ENCODE results near the gene CSMD2. TPM values are rescaled to one million over a fixed set of nuclear protein-coding genes. Genes with fewer than 3 reads are reported as not detected.

The CSMD2 gene
- total RNA-seq, 1 experiment from 2014 or later = 0.22 TPM

DNA sequence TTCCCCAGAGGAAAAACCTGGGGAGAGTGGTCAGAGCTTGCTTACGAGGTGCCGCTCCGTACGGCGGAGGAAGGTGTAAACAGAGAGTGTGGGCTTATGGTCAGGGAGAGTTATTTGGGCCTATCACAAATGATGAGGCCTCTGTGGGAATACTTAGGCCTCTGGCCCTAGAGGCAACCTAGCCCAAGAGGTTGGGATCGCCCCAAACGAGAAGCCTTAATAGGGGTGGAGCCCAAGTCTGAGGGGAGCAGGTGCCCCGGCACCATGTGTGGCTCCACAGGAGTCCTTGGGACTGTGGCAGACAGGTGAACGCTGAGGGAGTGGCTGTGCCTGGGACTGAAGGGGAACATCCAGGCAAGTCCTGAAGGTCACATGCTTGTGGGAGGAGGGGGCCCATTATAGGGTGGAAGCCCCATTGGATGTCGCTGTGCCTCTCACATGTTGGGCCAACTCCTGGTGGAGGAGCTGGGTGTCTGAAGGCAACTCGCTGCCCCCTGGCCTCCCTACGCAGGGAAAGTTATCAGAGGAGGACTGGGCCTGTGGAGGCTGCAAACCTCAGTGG lies 557.5 kb downstream of the CSMD2 start:
- Histone ChIP-seq H3K9ac (ENCODE audit: low read length) (no peak overlapping the region), H3K4me3 (replicated peaks in 1 of 2; ENCODE audit: low read depth in 1 of 2, low read length in 2 of 2) (no peak overlapping the region), H3K27ac (ENCODE audit: low read depth, low read length) (no peak overlapping the region), H3K9me3 (ENCODE audit: control insufficient read depth in 1 of 2, insufficient read depth in 1 of 2, low read depth in 1 of 2, low read length in 2 of 2) (no peaks in the 10 kb centered on the region), H2AFZ (ENCODE audit: low read depth, low read length, poor library complexity, severe bottlenecking) (no peak overlapping the region), H4K20me1 (ENCODE audit: insufficient read depth) (no peaks in the 10 kb centered on the region), H3K27me3 (ENCODE audit: insufficient read depth, low read length) (no peaks in the 10 kb centered on the region), H3K36me3 (ENCODE audit: control insufficient read depth in 1 of 2, insufficient read depth in 2 of 2, low read length in 2 of 2) (no peaks in the 10 kb centered on the region), H3K4me2 (ENCODE audit: low read length) (no peak overlapping the region), H3K4me1 (ENCODE audit: control insufficient read depth in 1 of 2, insufficient read depth in 2 of 2, low read length in 2 of 2) (no peaks in the 10 kb centered on the region), H3K79me2 (ENCODE audit: insufficient read depth, low read length) (no peaks in the 10 kb centered on the region), H3K9me2 (ENCODE audit: insufficient read depth) (no peaks in the 10 kb centered on the region)
- ChIA-PET CTCF (no interaction called here), POLR2A (no interaction called here), RAD21 (ENCODE audit: low non-redundant PET in 1 of 2, low total read pairs in 2 of 2, uncharacterized antibody in 2 of 2, unreplicated experiment in 2 of 2) (no interaction called here)
- DNase-seq (ENCODE audit: low read depth, low spot score) (no peak), ATAC-seq (no peak)
- TF ChIP-seq SIN3A (IDR thresholded peaks at IDR 0.05; ENCODE audit: low read depth) (no peak), ZBTB33 (IDR thresholded peaks at IDR 0.05; ENCODE audit: extremely low read depth, insufficient replicate concordance, low read length) (no peak)
- intact Hi-C loops (cut with micrococcal nuclease) = no loop called here
- no TSS peak for BruUV-seq (replicated peaks)

DNA sequence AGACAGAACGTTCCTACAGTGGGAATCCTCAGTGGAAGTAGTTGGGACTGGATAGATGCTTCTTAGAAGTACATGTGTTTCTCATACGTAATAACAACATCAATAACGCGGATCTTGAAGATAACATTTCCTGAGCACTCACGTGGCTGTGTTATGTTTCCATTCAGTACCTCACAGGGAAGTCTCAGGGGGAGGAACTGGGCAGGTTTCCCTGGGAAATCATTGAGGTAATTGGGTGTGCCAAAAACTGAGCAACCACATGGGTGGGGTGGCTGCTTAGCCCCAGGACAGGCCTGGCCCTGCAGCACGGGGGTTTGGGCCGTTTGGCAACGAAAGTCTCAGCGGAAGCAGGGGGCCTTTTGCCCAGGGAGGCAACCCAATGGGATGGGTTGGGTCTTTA lies 558.8 kb downstream of the CSMD2 start:
- BruUV-seq (replicated peaks) = no TSS peak
- no peak overlapping the region for H3K4me3 ChIP-seq (replicated peaks in 1 of 2; ENCODE audit: low read depth in 1 of 2, low read length in 2 of 2)
- no peak overlapping the region for H3K9ac ChIP-seq (ENCODE audit: low read length)
- H3K27ac ChIP-seq (ENCODE audit: low read depth, low read length) = no peak overlapping the region
- POLR2A ChIA-PET = no interaction called here
- RAD21 ChIA-PET (ENCODE audit: low non-redundant PET in 1 of 2, low total read pairs in 2 of 2, uncharacterized antibody in 2 of 2, unreplicated experiment in 2 of 2) = no interaction called here
- ATAC-seq (no peak), DNase-seq (ENCODE audit: low read depth, low spot score) (no peak)
- H3K27me3 ChIP-seq (ENCODE audit: insufficient read depth, low read length) = no peaks in the 10 kb centered on the region
- H3K79me2 ChIP-seq (ENCODE audit: insufficient read depth, low read length) = no peaks in the 10 kb centered on the region
- H3K4me2 ChIP-seq (ENCODE audit: low read length) = no peak overlapping the region
- H3K4me1 ChIP-seq (ENCODE audit: control insufficient read depth in 1 of 2, insufficient read depth in 2 of 2, low read length in 2 of 2) = no peaks in the 10 kb centered on the region
- H3K9me3 ChIP-seq (ENCODE audit: control insufficient read depth in 1 of 2, insufficient read depth in 1 of 2, low read depth in 1 of 2, low read length in 2 of 2) = no peaks in the 10 kb centered on the region
- intact Hi-C loops (cut with micrococcal nuclease) = no loop called here
- H3K9me2 ChIP-seq (ENCODE audit: insufficient read depth) = no peaks in the 10 kb centered on the region
- no peak overlapping the region for H2AFZ ChIP-seq (ENCODE audit: low read depth, low read length, poor library complexity, severe bottlenecking)
- no peaks in the 10 kb centered on the region for H3K36me3 ChIP-seq (ENCODE audit: control insufficient read depth in 1 of 2, insufficient read depth in 2 of 2, low read length in 2 of 2)
- CTCF ChIA-PET = no interaction called here
- no peaks in the 10 kb centered on the region for H4K20me1 ChIP-seq (ENCODE audit: insufficient read depth)
- TF ChIP-seq POLR2A (IDR thresholded peaks at IDR 0.05; ENCODE audit: borderline replicate concordance, extremely low read depth, insufficient read depth, insufficient read length) (no peak), ELF1 (IDR thresholded peaks at IDR 0.05; ENCODE audit: borderline replicate concordance, low read depth) (no peak), CTCF (IDR thresholded peaks at IDR 0.05 in 2 of 3, conservative IDR thresholded peaks at IDR 0.05 in 1 of 3; ENCODE audit: borderline replicate concordance in 1 of 3, insufficient read depth in 1 of 3, low read depth in 2 of 3, low read length in 2 of 3) (no peak), SP1 (IDR thresholded peaks at IDR 0.05; ENCODE audit: low read depth) (no peak), POLR2AphosphoS5 (IDR thresholded peaks at IDR 0.05; ENCODE audit: low read depth, low read length) (no peak), ATF3 (IDR thresholded peaks at IDR 0.05) (no peak), EZH2 (IDR thresholded peaks at IDR 0.05) (no peak), FOSL1 (IDR thresholded peaks at IDR 0.05; ENCODE audit: low read depth) (no peak), EZH2phosphoT487 (IDR thresholded peaks at IDR 0.05; ENCODE audit: borderline replicate concordance) (no peak), CBX3 (IDR thresholded peaks at IDR 0.05; ENCODE audit: low read depth) (no peak), SIN3A (IDR thresholded peaks at IDR 0.05; ENCODE audit: low read depth) (no peak), REST (IDR thresholded peaks at IDR 0.05; ENCODE audit: low read depth) (no peak)
